Progenitor cell of endocrine pancreas (in vitro differentiated cells): ENCODE measurements around the gene TMEM178B. TPM values are rescaled to one million over a fixed set of nuclear protein-coding genes. Genes with fewer than 3 reads are reported as not detected.

ENCODE experiments used
- DNase-seq: peaks from one replicate; pipeline ENCODE4 v3.0.0; 2021; ENCODE audit warnings: low spot score; ENCODE audit not compliant: unreplicated experiment
- H3K27ac Mint-ChIP-seq: 2 replicates; pipeline ENCODE4 v1.8.0; 2021; ENCODE audit warnings: mild to moderate bottlenecking, moderate library complexity, mixed read lengths
- H3K27me3 Mint-ChIP-seq: 2 replicates; pipeline ENCODE4 v1.8.0; 2021; ENCODE audit warnings: mixed read lengths
- H3K36me3 Mint-ChIP-seq: 2 replicates; pipeline ENCODE4 v1.8.0; 2022; ENCODE audit warnings: mixed read lengths; ENCODE audit not compliant: insufficient read depth
- H3K4me1 Mint-ChIP-seq: 2 replicates; pipeline ENCODE4 v1.8.0; 2021; ENCODE audit warnings: low read depth, mixed read lengths
- H3K4me3 Mint-ChIP-seq: 2 replicates; pipeline ENCODE4 v1.8.0; 2021; ENCODE audit warnings: low read depth, mild to moderate bottlenecking, moderate library complexity, mixed read lengths
- H3K9me3 Mint-ChIP-seq: 2 replicates; pipeline ENCODE4 v1.8.0; 2021; ENCODE audit warnings: low read depth, mixed read lengths
- CTCF ChIP-seq: fragments of 200-600 bp; sonication (generic); IDR thresholded peaks from one replicate; pipeline ENCODE4 v1.5.0; 2021; ENCODE audit warnings: antibody characterized with exemption, mild to moderate bottlenecking; ENCODE audit not compliant: unreplicated experiment
- total RNA-seq: library from RNA; stranded (reverse); gene quantifications from 2 replicates; pipeline ENCODE4 v1.2.1, GENCODE V29; 2021

Gene TMEM178B
- total RNA-seq, 1 donor from 2014 or later = 2.8 TPM

- no peak overlapping the region for H3K27ac Mint-ChIP-seq
- TF ChIP-seq CTCF = no peak
- no peaks in the 10 kb centered on the region for H3K36me3 Mint-ChIP-seq
- H3K9me3 Mint-ChIP-seq = no peaks in the 10 kb centered on the region
- no peak for DNase-seq
- peaks cover 2% of the 10 kb centered on the region for H3K27me3 Mint-ChIP-seq
- no peak overlapping the region for H3K4me3 Mint-ChIP-seq
- H3K4me1 Mint-ChIP-seq = no peaks in the 10 kb centered on the region
Measured at GRCh38 chr7:141246426-141246825, 172.6 kb downstream of the TMEM178B start.

DNA sequence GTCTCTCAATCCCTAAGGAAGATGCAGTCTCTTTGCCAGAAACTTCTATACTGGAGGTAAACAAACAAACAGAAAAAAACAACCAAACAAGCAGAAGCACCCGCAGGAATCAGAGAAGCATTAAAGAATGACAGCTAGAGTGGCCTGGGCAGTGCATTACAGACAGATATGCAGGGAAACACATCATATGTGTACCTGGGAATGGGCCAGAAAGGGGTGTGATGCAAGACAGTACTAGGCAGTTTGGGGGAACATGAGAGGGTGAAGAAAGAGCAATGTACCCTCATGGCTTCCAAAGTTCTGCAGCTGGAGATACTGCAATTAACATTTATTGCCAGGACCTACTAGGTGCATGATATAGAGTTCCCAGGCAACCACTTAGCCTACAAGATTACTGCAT, 177.3 kb downstream of the TMEM178B start:
- Mint-ChIP-seq H3K4me3 (no peak overlapping the region), H3K36me3 (no peaks in the 10 kb centered on the region), H3K4me1 (no peaks in the 10 kb centered on the region), H3K9me3 (no peaks in the 10 kb centered on the region), H3K27ac (no peak overlapping the region), H3K27me3 (no peaks in the 10 kb centered on the region)
- no peak for TF ChIP-seq CTCF
- no peak for DNase-seq

GRCh38 chr7:141251957-141252356, 178.1 kb downstream of the TMEM178B start:
- H3K27me3 Mint-ChIP-seq = no peaks in the 10 kb centered on the region
- peaks cover 5% of the 10 kb centered on the region for H3K9me3 Mint-ChIP-seq
- no peaks in the 10 kb centered on the region for H3K4me1 Mint-ChIP-seq
- TF ChIP-seq CTCF = no peak
- no peak overlapping the region for H3K27ac Mint-ChIP-seq
- no peaks in the 10 kb centered on the region for H3K36me3 Mint-ChIP-seq
- no peak overlapping the region for H3K4me3 Mint-ChIP-seq
- no peak for DNase-seq

GRCh38 chr7:141257597-141257996, 183.7 kb downstream of the TMEM178B start:
- H3K27me3 Mint-ChIP-seq = no peaks in the 10 kb centered on the region
- H3K4me1 Mint-ChIP-seq = no peaks in the 10 kb centered on the region
- peaks cover 13% of the 10 kb centered on the region for H3K9me3 Mint-ChIP-seq
- TF ChIP-seq CTCF = no peak
- H3K4me3 Mint-ChIP-seq = no peak overlapping the region
- no peak for DNase-seq
- no peak overlapping the region for H3K27ac Mint-ChIP-seq
- no peaks in the 10 kb centered on the region for H3K36me3 Mint-ChIP-seq

GRCh38 chr7:141258559-141258958, 184.7 kb downstream of the TMEM178B start:
- H3K4me3 Mint-ChIP-seq = no peak overlapping the region
- no peak for DNase-seq
- H3K9me3 Mint-ChIP-seq = peaks cover 13% of the 10 kb centered on the region
- no peaks in the 10 kb centered on the region for H3K4me1 Mint-ChIP-seq
- no peaks in the 10 kb centered on the region for H3K27me3 Mint-ChIP-seq
- no peak for TF ChIP-seq CTCF
- no peak overlapping the region for H3K27ac Mint-ChIP-seq
- no peaks in the 10 kb centered on the region for H3K36me3 Mint-ChIP-seq
